HG02970 (cell line): ENCODE results near the gene RAG2.
"Not testable (repeated sequence)": the region's sequence is repeated elsewhere in the genome, so short reads cannot be mapped to it uniquely, and the experiment has no call there.

ENCODE experiments used
- ATAC-seq: cut with Tn5 transposase; IDR thresholded peaks from one replicate; pipeline ENCODE4 v1.9.1; 2021; ENCODE audit warnings: mild to moderate bottlenecking, moderate library complexity, moderate number of reproducible peaks; ENCODE audit not compliant: unreplicated experiment, low FRiP score

Gene RAG2

GRCh38 chr11:36558571-36559413, 39.2 kb downstream of the RAG2 start:
- ATAC-seq = no peak

GRCh38 chr11:36557991-36558390, 40.0 kb downstream of the RAG2 start:
- no peak for ATAC-seq

- not testable (repeated sequence) for ATAC-seq
Measured at GRCh38 chr11:36557390-36557789, 40.6 kb downstream of the RAG2 start.

GRCh38 chr11:36550385-36551115, 47.5 kb downstream of the RAG2 start:
- no peak for ATAC-seq
